Astrocyte (in vitro differentiated cells and primary cell): Measurements from ENCODE around the gene ZNF311. TPM values are rescaled to one million over a fixed set of nuclear protein-coding genes. Genes with fewer than 3 reads are reported as not detected.
A peak's percentile ranks its signal among the peaks of the same experiment; 100 is the strongest.

Experiments used
- DNase-seq: peaks from one replicate; pipeline ENCODE4 v3.0.0-alpha.2; 2010; ENCODE audit warnings: low read depth
- FAIRE-seq: peaks from 2 replicates; lab custom pipeline; 2011; peaks lifted over from hg19 to GRCh38; lab: Jason Lieb, UNC
- H2AFZ ChIP-seq: 2 replicates; pipeline ENCODE4 v1.6.0; 2012; ENCODE audit warnings: low read depth, low read length, inconsistent platforms
- H3K27ac ChIP-seq: 2 replicates; pipeline ENCODE4 v1.5.1; 2011; ENCODE audit warnings: low read depth, low read length, inconsistent platforms
- H3K27me3 ChIP-seq: 2 replicates; pipeline ENCODE4 v1.6.0; 2011; ENCODE audit warnings: low read length, inconsistent platforms; ENCODE audit not compliant: insufficient read depth
- H3K36me3 ChIP-seq: 2 replicates; pipeline ENCODE4 v1.5.1; 2011; ENCODE audit warnings: low read length, inconsistent platforms; ENCODE audit not compliant: insufficient read depth
- H3K4me1 ChIP-seq: 2 replicates; pipeline ENCODE4 v1.5.1; 2011; ENCODE audit warnings: low read length, inconsistent platforms; ENCODE audit not compliant: insufficient read depth
- H3K4me2 ChIP-seq: 2 replicates; pipeline ENCODE4 v1.6.0; 2012; ENCODE audit warnings: low read length, inconsistent platforms
- H3K4me3 ChIP-seq: 2 replicates; pipeline ENCODE4 v1.5.1; 2011; ENCODE audit warnings: low read depth, mild to moderate bottlenecking, low read length, inconsistent platforms; ENCODE audit not compliant: insufficient read depth
- H3K79me2 ChIP-seq: 2 replicates; pipeline ENCODE4 v1.6.0; 2012; ENCODE audit warnings: mild to moderate bottlenecking, low read length, inconsistent platforms; ENCODE audit not compliant: insufficient read depth
- H3K9ac ChIP-seq: 2 replicates; pipeline ENCODE4 v1.6.0; 2012; ENCODE audit warnings: mild to moderate bottlenecking, low read length, inconsistent platforms
- H3K9me3 ChIP-seq: 2 replicates; pipeline ENCODE4 v1.5.1; 2012; ENCODE audit warnings: low read depth, mild to moderate bottlenecking, low read length, inconsistent platforms; ENCODE audit not compliant: insufficient read depth
- H4K20me1 ChIP-seq: 2 replicates; pipeline ENCODE4 v1.6.0; 2012; ENCODE audit warnings: low read length, inconsistent platforms; ENCODE audit not compliant: insufficient read depth
- H3K27ac Mint-ChIP-seq: one replicate; pipeline ENCODE4 v1.8.0; 2021; ENCODE audit warnings: mild to moderate bottlenecking, mixed read lengths; ENCODE audit not compliant: unreplicated experiment
- H3K27me3 Mint-ChIP-seq: one replicate; pipeline ENCODE4 v1.8.0; 2021; ENCODE audit warnings: low read depth, mixed read lengths; ENCODE audit not compliant: unreplicated experiment
- H3K36me3 Mint-ChIP-seq: one replicate; pipeline ENCODE4 v1.8.0; 2021; ENCODE audit warnings: low read depth, mixed read lengths; ENCODE audit not compliant: unreplicated experiment
- H3K4me1 Mint-ChIP-seq: one replicate; pipeline ENCODE4 v1.8.0; 2021; ENCODE audit warnings: low read depth, mixed read lengths; ENCODE audit not compliant: unreplicated experiment
- H3K4me3 Mint-ChIP-seq: one replicate; pipeline ENCODE4 v1.8.0; 2021; ENCODE audit warnings: mild to moderate bottlenecking, moderate library complexity, mixed read lengths; ENCODE audit not compliant: unreplicated experiment
- H3K9me3 Mint-ChIP-seq: one replicate; pipeline ENCODE4 v1.8.0; 2021; ENCODE audit warnings: mild to moderate bottlenecking, mixed read lengths; ENCODE audit not compliant: unreplicated experiment
- CTCF ChIP-seq: IDR thresholded peaks from 2 replicates; pipeline ENCODE4 v1.5.1; 2011; ENCODE audit warnings: low read depth, mild to moderate bottlenecking, inconsistent platforms, low read length, moderate library complexity; ENCODE audit not compliant: insufficient read depth
- EZH2 ChIP-seq: IDR thresholded peaks from 2 replicates; pipeline ENCODE4 v1.6.1; 2012; ENCODE audit warnings: mild to moderate bottlenecking, low read length, inconsistent platforms; ENCODE audit not compliant: insufficient read depth
- total RNA-seq: library from RNA; stranded (reverse); gene quantifications from 2 replicates; pipeline ENCODE4 v1.2.1, GENCODE V29; 2021

The ZNF311 gene
- total RNA-seq, 1 donor from 2014 or later, result 1.7 TPM

GRCh38 chr6:28978133-28978491 is 27.0 kb downstream of the ZNF311 start:
- Histone ChIP-seq H3K36me3 (no peaks in the 10 kb centered on the region), H3K27me3 (no peaks in the 10 kb centered on the region), H4K20me1 (no peaks in the 10 kb centered on the region), H3K9me3 (no peaks in the 10 kb centered on the region), H3K9ac (no peak overlapping the region), H3K4me1 (peaks cover 7% of the 10 kb centered on the region), H2AFZ (peak overlapping the region; percentile 76), H3K4me2 (peak overlapping the region; percentile 80), H3K79me2 (no peaks in the 10 kb centered on the region), H3K27ac (no peak overlapping the region), H3K4me3 (no peak overlapping the region)
- FAIRE-seq (no peak), DNase-seq (no peak)
- no peak overlapping the region for H3K4me3 Mint-ChIP-seq
- no peaks in the 10 kb centered on the region for H3K36me3 Mint-ChIP-seq
- peak overlapping the region; percentile 59 for H3K27ac Mint-ChIP-seq
- TF ChIP-seq CTCF (no peak), EZH2 (no peak)
- peaks cover 2% of the 10 kb centered on the region for H3K9me3 Mint-ChIP-seq
- peaks cover 7% of the 10 kb centered on the region for H3K4me1 Mint-ChIP-seq
- H3K27me3 Mint-ChIP-seq, result peaks cover 12% of the 10 kb centered on the region

DNA sequence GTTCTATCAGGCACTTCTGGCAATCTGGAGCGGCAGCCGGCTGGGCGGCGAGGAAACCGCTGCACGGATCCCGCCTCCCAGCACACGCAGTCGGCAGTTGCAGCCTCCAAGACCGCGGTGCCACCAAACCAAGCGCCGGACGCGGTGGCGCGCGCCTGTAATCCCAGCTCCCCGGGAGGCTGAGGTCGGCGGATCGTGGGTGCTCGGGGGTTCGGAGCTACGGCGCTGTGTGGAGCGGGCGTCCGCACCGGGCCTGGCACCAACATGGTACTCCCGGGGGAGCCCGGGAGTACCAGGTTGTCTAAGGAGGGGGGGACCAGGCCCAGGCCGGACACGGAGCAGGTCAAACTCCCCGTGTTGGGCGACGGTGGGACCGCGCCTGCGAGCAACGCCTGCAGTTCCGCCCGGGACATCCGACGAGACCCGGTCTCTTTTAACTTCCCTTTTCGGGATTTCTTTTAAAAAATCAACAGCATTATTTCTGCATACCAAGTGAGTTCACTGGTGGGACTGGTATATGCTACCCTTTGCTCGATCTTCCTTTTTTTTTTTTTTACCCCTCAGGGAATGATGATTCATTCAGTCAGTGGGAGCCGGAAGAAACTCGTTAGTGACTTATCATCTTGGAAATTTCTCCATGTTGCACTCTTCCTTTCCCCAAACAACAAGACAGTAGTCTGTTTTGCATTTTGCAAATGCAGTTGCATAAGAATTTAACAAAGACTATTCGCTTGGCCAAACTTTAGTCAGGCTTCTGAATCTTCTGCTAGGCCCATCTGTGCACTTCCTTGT is 27.6 kb downstream of the ZNF311 start:
- peak overlapping the region; percentile 80 for H3K4me2 ChIP-seq
- H3K36me3 ChIP-seq, result no peaks in the 10 kb centered on the region
- Mint-ChIP-seq H3K4me3 (peak overlapping the region; percentile 27), H3K27ac (peak overlapping the region; percentile 59), H3K4me1 (peaks cover 7% of the 10 kb centered on the region), H3K9me3 (peaks cover 2% of the 10 kb centered on the region), H3K27me3 (peaks cover 12% of the 10 kb centered on the region), H3K36me3 (no peaks in the 10 kb centered on the region)
- H3K4me1 ChIP-seq, result peaks cover 7% of the 10 kb centered on the region
- no peak for TF ChIP-seq CTCF
- no peak for TF ChIP-seq EZH2
- H2AFZ ChIP-seq, result peak overlapping the region; percentile 76
- peak overlapping the region; percentile 54 for H3K4me3 ChIP-seq
- no peaks in the 10 kb centered on the region for H3K27me3 ChIP-seq
- peak overlapping the region; percentile 41 for H3K9ac ChIP-seq
- no peak for FAIRE-seq
- H3K9me3 ChIP-seq, result no peaks in the 10 kb centered on the region
- peak; percentile 42 for DNase-seq
- H3K79me2 ChIP-seq, result no peaks in the 10 kb centered on the region
- H4K20me1 ChIP-seq, result no peaks in the 10 kb centered on the region
- H3K27ac ChIP-seq, result no peak overlapping the region

DNA sequence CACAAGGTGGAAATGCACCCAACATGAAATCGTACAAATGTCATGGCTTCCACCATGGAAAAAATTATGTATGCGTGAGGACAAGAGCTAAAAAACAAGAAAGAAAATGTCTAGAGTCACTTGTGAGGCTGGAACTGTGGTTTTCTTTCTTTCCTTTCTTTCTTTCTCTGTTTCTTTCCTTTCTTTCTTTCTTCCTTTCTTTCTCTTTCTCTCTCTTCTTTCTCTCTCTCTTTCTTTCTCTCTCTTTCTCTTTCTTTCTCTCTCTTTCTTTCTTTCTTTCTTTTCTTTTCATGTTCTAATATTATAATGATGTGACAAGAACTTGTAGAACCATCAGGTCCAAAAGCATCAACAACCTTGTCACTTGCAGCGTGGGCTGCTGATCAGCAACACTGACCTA is 28.4 kb downstream of the ZNF311 start:
- H2AFZ ChIP-seq, result no peak overlapping the region
- peak overlapping the region; percentile 80 for H3K4me2 ChIP-seq
- no peaks in the 10 kb centered on the region for H3K36me3 ChIP-seq
- peaks cover 7% of the 10 kb centered on the region for H3K4me1 ChIP-seq
- H3K27me3 ChIP-seq, result no peaks in the 10 kb centered on the region
- no peak for DNase-seq
- H3K4me3 Mint-ChIP-seq, result no peak overlapping the region
- FAIRE-seq, result no peak
- no peaks in the 10 kb centered on the region for H3K36me3 Mint-ChIP-seq
- no peak overlapping the region for H3K4me3 ChIP-seq
- no peak overlapping the region for H3K27ac ChIP-seq
- H4K20me1 ChIP-seq, result no peaks in the 10 kb centered on the region
- TF ChIP-seq EZH2, result no peak
- no peak for TF ChIP-seq CTCF
- peaks cover 2% of the 10 kb centered on the region for H3K9me3 Mint-ChIP-seq
- H3K27me3 Mint-ChIP-seq, result peaks cover 12% of the 10 kb centered on the region
- H3K9me3 ChIP-seq, result no peaks in the 10 kb centered on the region
- H3K27ac Mint-ChIP-seq, result no peak overlapping the region
- H3K79me2 ChIP-seq, result no peaks in the 10 kb centered on the region
- H3K9ac ChIP-seq, result no peak overlapping the region
- H3K4me1 Mint-ChIP-seq, result peaks cover 7% of the 10 kb centered on the region
